DOHH2 (cell line): Measurements from ENCODE around the gene TRERF1.

ENCODE experiments used
- H3F3A ChIP-seq: fragments of 200-600 bp; sonication (generic), shearing (Covaris generic); 2 replicates; pipeline ENCODE4 v1.6.0; 2016; ENCODE audit warnings: antibody characterized with exemption, mild to moderate bottlenecking; ENCODE audit not compliant: control insufficient read depth, insufficient read depth
- H3K27ac ChIP-seq: fragments of 200-600 bp; sonication (generic); 2 replicates; pipeline ENCODE4 v1.5.1; 2014; ENCODE audit warnings: low read depth, mild to moderate bottlenecking, low read length, moderate library complexity
- H3K27me3 ChIP-seq: fragments of 200-600 bp; sonication (generic); 2 replicates; pipeline ENCODE4 v1.6.1; 2014; ENCODE audit warnings: mild to moderate bottlenecking, low read length, mixed read lengths; ENCODE audit not compliant: control insufficient read depth
- H3K36me3 ChIP-seq: fragments of 200-600 bp; sonication (generic); 2 replicates; pipeline ENCODE4 v1.6.1; 2014; ENCODE audit warnings: mild to moderate bottlenecking, low read length, moderate library complexity, mixed read lengths; ENCODE audit not compliant: control insufficient read depth
- H3K4me1 ChIP-seq: fragments of 200-600 bp; sonication (generic); 2 replicates; pipeline ENCODE4 v1.6.1; 2014; ENCODE audit warnings: mild to moderate bottlenecking, low read length, mixed read lengths; ENCODE audit not compliant: control insufficient read depth
- H3K4me2 ChIP-seq: fragments of 200-600 bp; sonication (generic); 2 replicates; pipeline ENCODE4 v1.6.0; 2014; ENCODE audit warnings: mild to moderate bottlenecking, low read length, moderate library complexity
- H3K4me3 ChIP-seq: fragments of 200-600 bp; sonication (generic); 2 replicates; pipeline ENCODE4 v1.5.1; 2014; ENCODE audit warnings: mild to moderate bottlenecking, low read length, mixed read lengths
- H3K79me2 ChIP-seq: fragments of 200-600 bp; sonication (generic); 2 replicates; pipeline ENCODE4 v1.6.1; 2014; ENCODE audit warnings: mild to moderate bottlenecking, low read length, mixed read lengths; ENCODE audit not compliant: control insufficient read depth
- H3K9me2 ChIP-seq: fragments of 200-600 bp; sonication (generic); replicated peaks from 2 replicates; pipeline ENCODE4 v1.6.1; 2014; ENCODE audit warnings: mild to moderate bottlenecking, low read length, mixed read lengths; ENCODE audit not compliant: control insufficient read depth
- H3K9me3 ChIP-seq: fragments of 200-600 bp; sonication (generic); 2 replicates; pipeline ENCODE4 v1.6.1; 2014; ENCODE audit warnings: antibody characterized with exemption, low read length, mixed read lengths; ENCODE audit not compliant: control insufficient read depth, insufficient read depth
- H4K20me1 ChIP-seq: fragments of 200-600 bp; sonication (generic); 2 replicates; pipeline ENCODE4 v1.6.0; 2014; ENCODE audit warnings: low read depth, mild to moderate bottlenecking, antibody characterized with exemption, low read length, moderate library complexity; ENCODE audit not compliant: control insufficient read depth, insufficient read depth
- CTCF ChIP-seq: fragments of 200-600 bp; sonication (generic); IDR thresholded peaks from one replicate; pipeline ENCODE4 v1.5.1; 2014; ENCODE audit warnings: antibody characterized with exemption, mild to moderate bottlenecking, low read depth, low read length; ENCODE audit not compliant: poor library complexity, severe bottlenecking
- EZH2phosphoT487 ChIP-seq: fragments of 200-600 bp; sonication (generic); IDR thresholded peaks from 2 replicates; pipeline ENCODE4 v1.6.1; 2017; ENCODE audit warnings: borderline replicate concordance, mild to moderate bottlenecking, antibody characterized with exemption, low read length, moderate library complexity, mixed read lengths

TRERF1 gene

GRCh38 chr6:42394151-42394550, 57.6 kb downstream of the TRERF1 start:
- TF ChIP-seq EZH2phosphoT487 (no peak), CTCF (no peak)
- peaks cover 43% of the 10 kb centered on the region for H3K4me1 ChIP-seq
- H3K36me3 ChIP-seq: peaks cover 1% of the 10 kb centered on the region
- no peaks in the 10 kb centered on the region for H3K27me3 ChIP-seq
- 0 out of 2 replicates have a peak, but pooled peaks cover 3% of the 10 kb centered on the region for H3F3A ChIP-seq
- no peak overlapping the region for H3K27ac ChIP-seq
- H3K9me2 ChIP-seq: no peaks in the 10 kb centered on the region
- peaks cover 99% of the 10 kb centered on the region for H3K79me2 ChIP-seq
- H4K20me1 ChIP-seq: peaks cover 14% of the 10 kb centered on the region; the same call in 1 of the 2 replicates
- H3K9me3 ChIP-seq: no peaks in the 10 kb centered on the region
- H3K4me3 ChIP-seq: no peak overlapping the region
- H3K4me2 ChIP-seq: no peak overlapping the region

GRCh38 chr6:42393339-42393738, 58.4 kb downstream of the TRERF1 start:
- no peaks in the 10 kb centered on the region for H3K9me2 ChIP-seq
- H3K79me2 ChIP-seq: peaks cover 99% of the 10 kb centered on the region
- peaks cover 7% of the 10 kb centered on the region for H3K36me3 ChIP-seq

GRCh38 chr6:42392833-42393232, 58.9 kb downstream of the TRERF1 start:
- TF ChIP-seq EZH2phosphoT487 (no peak), CTCF (no peak)
- Histone ChIP-seq H3K4me3 (no peak overlapping the region), H3K4me2 (no peak overlapping the region), H3K36me3 (peaks cover 7% of the 10 kb centered on the region), H4K20me1 (peaks cover 21% of the 10 kb centered on the region; the same call in 1 of the 2 replicates), H3K9me3 (no peaks in the 10 kb centered on the region), H3K27ac (no peak overlapping the region), H3K4me1 (peaks cover 49% of the 10 kb centered on the region), H3K9me2 (no peaks in the 10 kb centered on the region), H3K27me3 (no peaks in the 10 kb centered on the region), H3K79me2 (peaks cover 99% of the 10 kb centered on the region), H3F3A (0 out of 2 replicates have a peak, but pooled peaks cover 3% of the 10 kb centered on the region)

More at GRCh38 chr6:42393339-42393738, 58.4 kb downstream of the TRERF1 start:
- Histone ChIP-seq H3K27ac (no peak overlapping the region), H3K4me3 (no peak overlapping the region), H3K27me3 (no peaks in the 10 kb centered on the region), H3K9me3 (no peaks in the 10 kb centered on the region), H4K20me1 (peaks cover 21% of the 10 kb centered on the region; the same call in 1 of the 2 replicates), H3K4me2 (no peak overlapping the region), H3F3A (0 out of 2 replicates have a peak, but pooled peaks cover 3% of the 10 kb centered on the region), H3K4me1 (peaks cover 49% of the 10 kb centered on the region)
- TF ChIP-seq EZH2phosphoT487 (no peak), CTCF (no peak)
